Activated CD8-positive, alpha-beta memory T cell treated with anti-CD3 and anti-CD28 coated beads for 48 hours (primary cell): ENCODE data around the gene KCNJ1.
A peak's percentile ranks its signal among the peaks of the same experiment; 100 is the strongest.

Experiments used
- DNase-seq, 3 experiments: peaks; one replicate each; pipeline ENCODE4 v3.0.0-alpha.2; 2020; ENCODE audit warnings: low read depth in 2 of 3, low spot score in 2 of 3

Gene KCNJ1

DNA sequence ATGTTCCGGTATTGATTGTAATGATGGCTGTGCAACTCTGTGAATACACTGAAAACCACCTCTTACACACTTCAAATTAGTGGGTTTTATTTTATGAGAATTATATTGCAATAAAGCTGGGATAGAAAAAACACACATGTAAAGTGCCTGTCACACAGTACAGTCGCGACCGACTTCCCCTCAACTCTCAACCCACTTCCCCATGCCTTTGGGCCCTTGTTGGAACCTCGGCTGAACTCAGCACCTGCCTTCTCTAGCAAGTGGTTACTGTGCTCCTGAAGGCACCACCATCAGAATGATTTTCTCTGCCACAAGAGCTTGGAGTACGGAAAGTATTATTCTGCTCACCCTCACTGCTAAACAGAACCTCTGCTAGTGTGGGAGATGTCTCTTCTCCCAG lies 13.5 kb downstream of the KCNJ1 start:
- DNase-seq: no peak

DNA sequence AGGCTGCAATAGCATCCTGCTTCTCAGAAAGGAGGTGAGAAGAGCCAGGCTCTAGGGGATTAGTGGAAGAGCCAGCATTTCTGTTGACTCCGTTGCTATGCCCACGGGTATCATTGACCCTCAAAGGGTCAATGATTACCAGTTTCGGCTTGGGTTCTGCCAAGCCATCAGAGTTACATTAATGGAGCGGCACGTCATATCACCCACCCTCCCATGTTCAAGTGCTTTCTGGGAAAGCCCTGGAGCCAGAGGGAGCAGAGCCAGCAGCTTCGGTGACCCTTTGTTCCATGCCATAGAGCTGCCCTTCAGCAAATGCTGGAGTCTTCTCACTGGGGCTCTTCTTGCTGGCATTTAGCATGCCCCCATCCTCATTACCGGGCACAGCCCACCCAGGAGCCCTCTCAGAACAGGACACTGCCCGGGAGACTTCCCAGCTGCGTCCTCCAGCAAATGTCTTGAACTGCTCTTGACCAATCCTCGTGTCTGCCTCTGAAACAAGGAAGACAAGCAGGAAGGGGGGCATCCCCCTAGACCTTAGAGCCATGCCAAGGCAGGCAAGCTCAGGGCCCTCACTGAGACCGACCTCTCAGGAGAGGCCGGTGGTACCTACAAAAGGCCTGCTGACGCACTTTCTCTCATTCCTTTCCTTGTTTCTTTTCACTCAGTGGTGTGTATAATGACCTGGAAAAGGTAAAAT lies 14.6 kb downstream of the KCNJ1 start:
- DNase-seq: no peak

DNA sequence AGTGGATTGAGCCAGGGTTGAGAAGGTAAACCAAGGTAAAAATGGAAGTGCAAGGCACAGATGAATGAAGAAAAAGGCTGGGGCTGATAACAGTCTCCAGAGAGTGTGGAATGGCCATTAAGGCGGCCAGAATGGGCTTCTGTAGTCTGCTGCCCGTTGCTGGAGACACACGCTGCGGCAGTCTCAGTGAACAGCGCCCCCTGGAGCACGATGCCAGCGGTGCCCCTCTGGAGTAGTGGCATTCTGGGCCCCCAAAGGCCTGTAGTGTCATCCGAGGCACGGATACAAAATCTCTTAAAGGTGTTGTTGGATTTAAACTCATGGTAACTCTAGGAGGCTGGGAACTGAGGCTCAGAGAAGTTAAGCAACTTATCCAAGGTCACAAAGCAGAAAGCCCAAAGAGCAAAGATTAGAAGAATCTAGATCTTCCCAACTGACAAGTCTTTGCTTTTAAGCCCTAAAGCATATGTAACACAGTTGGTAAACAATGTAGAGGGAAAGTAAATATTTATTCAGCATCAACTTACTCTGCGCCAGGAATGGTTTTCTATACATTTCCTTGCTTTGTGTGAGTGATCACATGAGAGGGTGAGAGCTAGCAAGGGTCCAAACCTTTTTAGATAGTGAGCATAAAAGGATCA lies 18.2 kb downstream of the KCNJ1 start:
- peak; percentile 14 to 72 (median 55) for DNase-seq

DNA sequence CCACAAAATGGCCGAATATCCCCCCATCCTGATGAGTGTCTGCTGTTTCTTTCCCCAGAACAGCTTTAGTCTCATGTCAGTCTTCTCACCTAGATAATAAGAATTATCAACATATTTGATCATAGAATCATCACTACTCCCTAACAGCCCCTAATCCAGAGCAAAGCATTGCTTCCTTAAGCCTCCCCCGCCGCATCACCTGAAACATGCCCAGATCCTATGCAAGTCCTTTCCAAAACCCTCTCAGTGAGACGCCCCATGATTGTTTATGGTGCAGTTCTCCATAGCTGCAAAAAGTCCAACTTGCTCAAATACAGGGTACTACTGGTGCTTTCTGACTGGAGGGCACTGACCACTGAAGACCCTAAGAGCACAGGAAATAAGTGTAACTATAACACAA lies 20.1 kb downstream of the KCNJ1 start:
- no peak for DNase-seq

DNA sequence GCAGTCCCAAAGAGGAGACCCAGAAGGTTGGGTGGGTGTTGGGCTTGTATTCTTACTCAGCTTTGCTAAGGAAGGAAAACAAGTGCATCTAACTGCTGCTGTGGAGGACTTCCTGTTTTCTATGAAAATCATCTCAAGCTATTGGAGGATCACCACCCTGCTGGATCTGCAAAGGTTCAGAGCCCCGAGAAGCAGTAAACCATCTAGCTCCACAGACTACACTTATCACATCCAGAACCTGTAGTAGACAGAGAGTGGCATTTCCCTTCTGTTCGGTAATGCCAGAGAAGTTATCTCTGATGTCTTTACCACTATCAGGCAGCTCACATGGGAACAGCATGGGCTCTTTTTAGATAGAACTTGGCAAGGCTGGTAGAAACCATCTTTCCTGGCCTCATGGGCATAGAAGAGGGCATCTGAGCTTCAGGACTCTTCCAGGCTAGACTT lies 21.7 kb downstream of the KCNJ1 start:
- no peak for DNase-seq

DNA sequence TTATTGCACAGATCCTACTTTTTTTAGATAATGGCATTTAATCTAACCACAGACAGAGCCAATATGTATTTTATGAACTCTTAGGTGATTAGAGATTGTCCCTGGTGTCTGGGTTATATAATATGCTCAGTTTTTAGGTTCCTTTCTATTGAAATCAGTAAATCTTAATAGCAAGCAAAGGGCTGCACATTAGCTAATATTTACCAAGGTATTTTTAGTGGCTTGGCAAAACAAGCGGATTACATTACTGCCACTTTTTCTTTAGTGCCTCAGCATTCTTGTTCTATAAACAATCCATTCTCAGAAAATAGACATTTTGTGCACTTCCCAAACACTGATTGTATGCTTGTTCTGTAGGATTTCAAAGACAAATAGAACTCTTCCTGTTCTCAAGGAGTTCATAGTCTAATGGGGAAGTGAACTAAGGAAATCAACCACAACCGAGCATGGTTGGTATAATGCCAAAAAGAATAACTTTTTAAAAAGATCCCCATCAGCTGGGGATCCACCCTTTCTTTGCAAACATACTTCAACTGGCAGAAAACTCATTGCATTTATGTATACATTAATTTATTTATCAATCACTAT lies 23.8 kb downstream of the KCNJ1 start:
- DNase-seq: no peak

DNA sequence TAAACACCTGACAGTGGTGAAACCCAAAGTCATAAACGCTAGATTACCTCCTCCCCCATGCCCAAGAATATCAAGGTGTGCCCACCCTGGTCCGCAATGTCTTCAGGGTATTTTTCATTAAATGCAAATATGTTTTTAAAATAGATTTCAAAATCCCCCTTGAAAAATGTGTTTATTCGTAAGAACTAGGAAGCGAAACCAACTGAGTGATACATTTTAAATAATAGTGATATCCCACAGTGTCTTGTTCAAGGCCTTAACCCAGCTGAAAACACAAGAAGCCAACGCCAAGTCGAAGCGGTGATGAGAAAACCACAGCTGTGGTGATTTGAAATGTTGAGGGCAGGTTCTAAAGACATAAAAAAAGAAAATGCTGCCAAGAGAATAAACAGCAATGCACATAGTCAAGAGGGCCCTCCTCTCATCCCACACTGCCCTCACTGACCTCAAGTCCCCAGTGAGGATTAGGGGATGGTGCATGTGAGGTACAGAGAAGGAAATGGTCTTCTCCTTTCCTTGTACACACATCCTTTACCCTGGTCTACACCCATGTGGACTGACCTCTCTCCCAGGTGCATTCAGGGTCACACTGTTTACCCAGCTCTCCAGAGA lies 25.5 kb downstream of the KCNJ1 start:
- no peak for DNase-seq

DNA sequence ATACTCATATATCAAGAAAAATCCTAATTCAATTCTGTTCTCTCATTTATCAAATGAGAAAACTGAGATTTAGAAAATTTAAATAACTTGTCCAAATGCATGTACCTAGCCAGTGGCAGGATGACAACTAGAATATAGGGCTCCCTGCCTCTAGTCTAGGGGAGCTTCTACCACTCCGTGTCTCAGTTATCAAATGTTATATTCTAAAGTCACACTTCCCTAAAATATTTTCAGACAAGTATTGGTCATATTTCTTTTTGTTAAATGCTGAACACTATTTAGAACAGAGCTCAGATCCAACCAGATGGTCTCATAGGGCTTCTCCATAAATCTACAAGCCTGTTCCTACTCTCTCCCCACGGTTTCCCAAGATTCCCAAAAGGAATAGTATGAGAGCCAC lies 26.3 kb downstream of the KCNJ1 start:
- DNase-seq: no peak

DNA sequence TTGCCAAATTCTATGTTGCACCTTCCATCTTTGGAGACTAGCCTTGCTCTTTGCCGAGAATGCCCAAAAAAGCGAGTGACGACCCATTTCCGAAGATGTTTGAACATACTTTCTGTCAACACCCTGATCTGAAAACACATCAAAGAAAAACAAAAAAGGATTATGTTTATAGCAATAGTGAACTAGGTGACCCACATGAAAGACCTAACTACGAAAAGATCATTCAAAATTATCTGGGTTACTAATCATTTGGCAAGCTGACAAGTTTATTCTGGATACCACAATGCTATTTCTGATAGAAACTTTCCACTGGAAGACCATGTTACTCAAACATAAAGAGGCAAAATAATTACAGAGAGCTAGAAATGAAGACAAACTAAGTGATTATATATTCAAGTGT lies 27.0 kb downstream of the KCNJ1 start:
- DNase-seq: no peak

DNA sequence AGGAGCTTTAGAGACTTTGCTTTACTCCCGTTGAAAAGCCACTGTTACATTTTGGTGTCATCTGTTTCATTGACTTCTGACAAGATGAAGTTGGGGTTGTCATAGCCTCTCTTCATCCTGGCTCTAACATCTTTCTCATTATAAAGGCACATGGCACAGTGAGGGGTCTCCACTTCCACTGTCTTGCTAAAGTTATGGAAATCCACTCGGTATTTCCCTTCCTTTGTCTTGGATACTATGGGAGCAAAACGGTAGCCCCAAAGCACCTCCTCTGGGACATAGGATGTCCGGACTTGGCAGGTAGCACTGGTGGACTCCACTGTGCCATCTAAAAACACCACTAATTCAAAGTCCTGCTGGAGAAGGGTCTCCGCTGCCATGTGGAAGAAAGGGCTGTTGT lies 28.0 kb downstream of the KCNJ1 start:
- DNase-seq: no peak

DNA sequence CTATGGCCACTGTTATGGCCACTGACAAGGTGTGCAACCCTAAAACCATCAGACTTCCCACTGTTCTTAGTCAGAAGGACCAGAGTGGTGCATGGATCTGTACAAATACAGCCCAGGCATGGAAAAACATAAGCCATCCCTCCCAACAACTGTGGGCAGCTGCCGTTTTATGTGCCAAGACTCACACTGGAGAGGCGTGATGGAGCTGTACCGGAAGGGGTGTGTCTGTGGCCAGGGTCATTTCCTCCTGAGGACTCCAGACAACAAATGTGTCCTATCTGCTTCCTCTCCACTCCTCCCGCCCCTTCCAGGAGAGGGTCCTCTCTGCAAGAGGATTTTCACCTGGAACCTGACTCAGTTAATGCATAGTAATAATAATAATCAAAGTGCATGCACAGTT lies 29.5 kb downstream of the KCNJ1 start:
- no peak for DNase-seq

DNA sequence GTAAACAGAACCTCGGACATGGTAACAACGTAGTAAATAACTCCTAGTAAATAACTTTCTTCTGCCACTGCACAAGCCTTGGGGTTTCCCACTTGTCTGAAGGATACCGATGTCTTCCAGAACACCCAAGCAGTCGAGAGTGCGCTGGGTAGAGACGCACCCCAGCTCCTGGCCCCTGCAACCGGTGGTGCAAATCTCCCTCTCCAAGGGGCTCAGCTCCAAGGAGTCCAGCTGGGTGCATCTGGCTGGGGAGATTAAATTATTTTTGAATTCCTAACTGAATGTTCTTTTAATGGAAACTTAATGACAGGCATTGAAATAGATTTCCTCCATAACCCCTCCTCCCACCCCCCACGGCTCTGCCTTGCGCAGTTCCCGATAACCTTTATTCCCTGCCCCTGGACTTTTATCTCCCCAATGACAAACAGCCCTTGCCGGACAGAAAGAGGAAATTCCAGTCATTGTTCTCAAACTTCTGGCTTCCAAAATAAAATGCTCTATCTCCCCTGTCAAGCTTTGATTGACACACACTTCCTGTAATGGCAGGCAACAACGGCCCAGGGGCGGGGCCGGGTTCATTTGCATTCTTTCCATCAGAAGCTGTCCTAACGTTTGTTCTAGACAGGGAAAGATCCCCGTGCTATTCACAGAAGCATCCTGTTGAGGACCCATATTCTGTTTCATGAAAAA lies 31.2 kb downstream of the KCNJ1 start:
- no peak for DNase-seq

DNA sequence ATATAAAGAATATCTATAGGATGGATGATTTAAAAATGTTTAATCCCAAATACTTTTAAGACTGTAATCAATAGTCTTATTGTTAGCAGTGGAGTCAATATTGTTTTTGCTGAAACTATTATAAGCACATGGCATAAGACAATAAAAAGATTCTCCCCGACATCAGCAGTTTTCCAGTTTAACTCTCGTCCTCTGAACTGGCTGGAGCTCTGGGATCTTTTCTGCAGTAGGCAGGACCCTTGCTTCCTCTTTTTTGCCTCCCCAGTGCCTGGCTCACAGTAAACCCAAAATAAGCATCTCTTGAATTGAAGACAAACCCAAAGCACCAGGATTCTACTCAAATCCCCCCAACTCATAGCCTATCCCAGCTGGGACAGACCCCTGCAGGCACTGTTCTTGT lies 32.9 kb downstream of the KCNJ1 start:
- no peak for DNase-seq

DNA sequence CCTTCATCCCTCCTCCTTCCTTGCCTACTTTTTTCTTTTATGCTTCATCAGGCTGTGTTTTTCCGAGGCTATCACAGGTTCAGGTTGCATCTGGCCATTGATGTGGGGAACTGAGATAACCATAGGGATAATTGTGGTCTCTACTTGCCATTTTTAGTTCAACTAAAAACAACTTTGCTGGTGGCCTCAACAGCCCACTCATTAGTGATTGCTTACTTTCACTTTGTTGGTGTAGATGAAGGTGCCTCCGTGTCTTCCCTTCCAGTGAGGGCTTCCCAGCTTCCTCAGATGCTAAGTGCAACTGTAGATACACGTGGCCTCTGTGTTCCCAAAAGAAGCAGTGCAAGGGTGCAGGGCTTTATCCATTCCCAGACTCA lies 35.0 kb downstream of the KCNJ1 start:
- DNase-seq: no peak

DNA sequence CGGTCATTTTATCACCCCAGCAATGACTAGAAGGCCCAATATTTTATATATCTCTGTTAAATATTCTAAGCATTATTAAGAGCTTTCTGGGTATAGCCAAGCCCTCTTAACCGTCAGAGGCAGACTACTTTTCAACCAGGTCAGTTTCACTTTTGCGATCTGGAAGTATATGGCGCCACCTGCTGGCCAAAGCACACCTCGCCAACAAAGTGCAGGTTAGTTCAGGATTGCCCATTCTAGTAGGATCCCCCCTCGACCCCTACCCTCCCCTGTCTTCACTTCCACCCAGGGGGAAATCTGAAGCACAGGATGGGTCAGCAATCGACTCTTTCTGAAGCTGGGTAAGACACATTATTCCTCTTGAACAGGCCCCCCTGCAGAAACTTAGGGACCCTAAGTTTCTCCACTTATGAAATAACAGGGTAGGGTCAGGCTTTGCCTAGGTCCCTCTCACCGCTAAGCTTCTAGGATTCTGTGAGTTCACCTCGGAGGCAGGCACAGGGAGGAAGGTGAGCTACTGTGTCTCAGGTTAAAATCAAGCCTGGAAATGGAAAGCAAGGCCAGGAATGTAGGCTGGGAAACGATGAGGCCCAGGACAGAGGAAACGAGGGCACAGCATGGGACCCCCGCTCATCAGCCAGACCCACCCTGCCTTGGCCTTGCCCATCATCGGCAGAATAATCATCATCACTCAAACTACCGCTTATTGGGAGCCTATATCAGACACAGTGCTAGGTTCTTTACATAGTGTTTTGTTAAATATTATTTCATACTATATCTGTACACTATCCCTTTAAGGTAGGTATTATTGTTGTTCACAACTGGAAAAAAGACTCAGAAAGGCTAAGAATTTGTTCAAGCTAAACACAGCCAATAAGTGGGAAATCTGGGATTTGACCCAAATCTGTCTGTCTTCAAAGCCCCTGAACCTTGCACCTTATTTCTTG lies 35.6 kb downstream of the KCNJ1 start:
- DNase-seq: peak; percentile 62 to 87 (median 78)

DNA sequence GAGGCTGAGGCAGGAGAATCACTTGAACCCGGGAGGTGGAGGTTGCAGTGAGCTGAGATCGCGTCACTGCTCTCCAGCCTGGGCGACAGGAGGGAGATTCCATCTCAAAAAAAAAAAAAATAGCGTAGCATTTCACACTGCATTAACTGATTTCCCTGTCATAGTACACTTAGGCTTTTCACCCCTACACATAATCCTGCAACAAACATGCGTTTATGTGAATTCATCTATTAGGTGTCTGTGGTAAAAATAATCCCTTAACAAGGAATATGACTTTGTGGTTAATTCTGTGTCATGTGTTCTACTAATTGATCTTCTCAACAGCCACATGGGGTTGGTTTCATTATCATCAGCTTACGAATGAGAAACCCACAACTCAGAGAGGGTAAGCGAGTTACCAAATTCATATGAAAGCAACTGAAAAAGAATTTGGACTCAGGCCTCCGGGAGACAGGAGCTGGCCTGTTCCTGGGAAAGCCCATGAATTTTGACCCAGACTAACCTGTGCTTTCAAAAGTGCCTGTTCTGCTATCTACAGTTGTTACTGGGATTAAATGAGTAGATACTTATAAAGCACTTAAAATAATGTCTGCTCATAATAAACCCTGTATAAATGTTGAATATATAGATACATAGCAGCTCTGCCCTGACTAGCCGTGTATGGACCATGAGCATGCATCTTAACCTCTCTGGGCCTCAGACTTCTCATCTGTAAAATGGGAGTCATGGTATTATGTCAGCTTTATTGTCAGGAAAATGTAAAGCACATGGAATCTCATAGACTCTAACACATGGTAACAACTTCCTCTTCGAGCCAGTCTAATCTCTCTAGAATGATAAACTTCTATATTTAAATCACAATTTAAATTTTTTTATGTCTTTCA lies 36.6 kb downstream of the KCNJ1 start:
- no peak for DNase-seq

DNA sequence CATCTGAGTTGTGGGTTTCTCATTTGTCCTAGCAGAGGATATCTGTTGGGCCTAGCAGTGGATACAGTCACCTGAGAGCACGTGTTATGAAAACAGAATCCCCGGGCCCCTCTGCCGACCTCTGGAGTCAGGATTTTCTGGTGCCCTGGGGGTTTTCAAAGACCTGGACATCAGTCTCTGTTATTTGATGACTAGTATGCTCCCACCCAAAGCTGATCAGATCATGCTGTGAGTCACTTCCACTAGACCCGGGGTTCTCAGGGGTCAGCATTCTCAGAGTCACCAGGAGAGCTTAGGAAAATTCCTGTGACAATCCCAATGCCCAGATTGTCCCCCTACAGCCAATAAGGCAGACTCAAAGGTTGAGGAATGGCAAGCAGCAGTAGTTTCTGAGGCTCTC lies 38.7 kb downstream of the KCNJ1 start:
- no peak for DNase-seq

DNA sequence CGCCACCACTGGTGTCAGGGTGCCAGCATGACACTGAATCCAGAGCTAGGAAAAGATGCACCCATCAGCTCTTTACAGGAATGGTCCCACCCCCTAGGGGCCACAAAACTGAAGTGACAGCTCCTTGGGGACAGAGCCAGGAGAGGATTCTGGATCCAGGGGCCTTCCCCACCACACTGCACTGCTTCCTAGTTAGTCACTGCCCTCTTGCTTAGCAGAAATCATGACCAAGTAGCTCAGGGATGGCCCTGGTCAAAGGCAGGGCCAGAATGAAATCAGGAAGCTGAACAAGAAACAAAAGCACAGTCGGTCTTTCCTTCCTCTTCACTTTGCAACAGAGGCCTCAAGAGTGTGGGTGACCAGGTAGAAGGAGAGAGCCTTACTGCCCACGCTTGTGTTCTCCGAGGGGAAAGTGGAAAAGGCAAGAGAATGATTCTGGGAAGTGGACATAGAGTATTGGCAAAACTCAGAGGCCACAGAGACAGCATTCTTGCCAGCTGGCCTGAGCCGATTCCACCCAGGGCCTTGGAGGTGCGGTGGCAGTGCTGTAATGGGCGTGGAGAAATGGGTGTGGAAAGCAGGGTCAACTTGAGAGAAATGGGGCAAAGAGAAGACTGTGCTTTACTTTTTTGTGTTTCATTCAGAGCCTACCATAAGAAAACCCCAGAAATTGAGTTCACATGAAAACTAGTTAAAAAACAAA lies 39.8 kb downstream of the KCNJ1 start:
- DNase-seq: no peak
